ENCODE data around the gene HRH2.

GRCh38 chr5:175614861-175615260 lies 43.0 kb upstream of the HRH2 start:
- TF ChIP-seq CTCF (IDR thresholded peaks at IDR 0.05; ENCODE audit: low read length) (no peak), EZH2 (IDR thresholded peaks at IDR 0.05; ENCODE audit: borderline replicate concordance, low read length) (no peak)

Measured in OCI-LY1 (cell line).